IPS DF 4.7 (cell line): ENCODE data around the gene KMT2D.
"Not testable (repeated sequence)": the region's sequence is repeated elsewhere in the genome, so short reads cannot be mapped to it uniquely, and the experiment has no call there.

ENCODE experiments used
- DNase-seq: peaks from one replicate; pipeline ENCODE4 v3.0.0-alpha.2; 2013; ENCODE audit warnings: low spot score; ENCODE audit errors: extremely low read depth

KMT2D gene

GRCh38 chr12:49089821-49090773 lies 29.5 kb upstream of the KMT2D start:
- DNase-seq, result no peak

DNA sequence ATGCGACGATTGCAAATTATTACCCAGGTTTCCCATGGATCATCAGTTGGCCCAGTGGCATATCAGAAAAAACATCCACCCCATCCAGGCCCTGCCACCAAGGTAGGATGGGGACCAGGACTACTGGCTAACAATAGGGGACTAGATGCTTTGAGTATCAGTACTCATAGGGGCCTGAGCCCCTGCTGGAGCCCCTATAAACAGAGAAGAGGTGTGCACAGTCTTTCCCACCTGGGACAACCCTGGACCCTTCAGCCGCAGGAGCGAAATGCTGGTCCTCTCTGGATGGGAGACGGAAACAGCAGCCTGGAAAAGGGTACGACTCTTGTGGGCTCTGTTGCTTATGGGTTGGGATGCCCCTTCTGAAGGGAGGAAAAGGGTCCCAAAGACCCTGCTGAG lies 28.3 kb upstream of the KMT2D start:
- DNase-seq, result no peak

- DNase-seq, result no peak
These were observed 27.7 kb upstream of the KMT2D start for GRCh38 chr12:49088150-49088931.

GRCh38 chr12:49086116-49086515 lies 25.5 kb upstream of the KMT2D start:
- DNase-seq, result no peak

DNA sequence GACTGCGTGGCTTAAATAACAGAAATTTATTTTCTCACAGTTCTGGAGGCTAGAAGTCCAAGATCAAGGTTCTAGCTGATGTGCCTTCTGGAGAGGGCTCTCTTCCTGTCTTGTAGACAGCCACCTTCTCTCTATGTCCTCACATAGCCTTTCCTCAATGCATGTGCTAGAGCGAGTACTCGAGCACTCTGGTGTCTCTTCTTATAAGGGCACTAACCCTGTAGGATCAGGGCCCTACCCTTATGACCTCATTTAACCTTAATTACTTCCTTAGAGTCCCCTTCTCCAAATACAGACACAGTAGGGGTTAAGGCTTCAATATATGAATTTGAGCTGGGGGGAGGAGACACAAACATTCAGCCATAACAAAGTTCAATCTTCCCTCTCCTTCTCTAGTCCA lies 23.8 kb upstream of the KMT2D start:
- no peak for DNase-seq

DNA sequence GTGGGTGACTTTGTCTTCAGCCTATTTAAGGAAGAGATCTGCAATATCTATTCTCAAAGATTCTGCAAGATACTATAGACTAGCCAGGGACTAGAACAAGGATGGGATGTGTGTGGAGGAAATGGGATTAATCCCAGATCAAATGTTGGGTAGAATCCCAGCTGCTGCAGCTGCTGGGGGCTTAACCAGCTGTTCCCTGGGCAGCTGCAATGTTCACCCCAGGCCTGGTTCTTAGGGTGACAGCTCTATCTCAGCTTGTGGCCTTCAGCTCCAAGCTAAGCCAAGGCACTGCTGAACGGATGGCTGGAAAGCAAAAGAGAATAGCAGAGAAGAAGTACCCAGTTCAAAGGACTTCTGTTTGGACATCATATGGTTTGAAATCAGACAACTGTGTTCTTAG lies 19.2 kb upstream of the KMT2D start:
- no peak for DNase-seq

GRCh38 chr12:49070971-49071370 lies 10.4 kb upstream of the KMT2D start:
- DNase-seq, result no peak

DNA sequence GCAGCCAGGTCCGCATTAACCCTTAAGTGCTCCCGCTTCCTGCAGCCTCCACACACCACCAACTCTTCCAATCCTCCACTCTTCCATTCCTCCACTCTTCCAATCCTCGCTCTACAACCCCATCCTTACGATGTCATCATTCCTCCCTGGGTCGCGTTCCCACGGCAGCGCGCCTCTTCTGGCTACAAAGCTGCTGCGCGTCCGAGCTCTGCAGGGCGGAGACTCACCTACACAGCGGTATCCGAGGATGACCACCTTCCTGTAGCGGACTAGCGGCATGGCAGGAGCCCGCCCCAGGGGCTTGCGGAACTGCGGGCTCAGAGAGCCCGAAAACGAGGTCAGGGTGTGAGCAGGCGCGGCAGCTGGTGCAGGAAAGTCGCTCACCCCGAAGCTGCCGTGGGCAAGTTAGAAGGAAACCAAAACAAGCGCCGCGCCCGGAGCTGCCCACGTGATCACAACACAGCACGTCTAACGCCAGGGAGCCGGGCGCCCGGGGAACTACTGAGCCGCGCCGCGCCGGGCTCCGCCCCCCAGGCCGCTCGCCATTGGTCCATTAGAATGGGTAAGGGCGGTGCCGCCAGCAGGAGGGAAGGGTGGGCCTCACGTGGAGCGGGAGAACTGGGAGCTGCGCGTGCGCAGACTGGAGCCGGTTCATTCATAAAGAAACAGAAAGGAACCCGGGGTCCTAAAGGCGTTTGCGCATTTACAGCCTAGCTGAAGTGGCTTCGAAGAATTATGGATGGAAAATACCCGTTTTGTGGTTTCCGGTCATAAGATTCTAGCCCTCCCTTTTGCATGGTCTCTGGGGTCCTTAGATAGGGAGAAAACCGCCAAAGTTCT lies 9.1 kb upstream of the KMT2D start, which contains the start of gene RHEBL1:
RHEBL1 (minus strand) TSS at position 473 of the 840 bp plus-strand sequence; CDS start at position 279, 194 bp downstream.
- no peak for DNase-seq

GRCh38 chr12:49068879-49069506 lies 8.4 kb upstream of the KMT2D start:
- DNase-seq, result no peak

DNA sequence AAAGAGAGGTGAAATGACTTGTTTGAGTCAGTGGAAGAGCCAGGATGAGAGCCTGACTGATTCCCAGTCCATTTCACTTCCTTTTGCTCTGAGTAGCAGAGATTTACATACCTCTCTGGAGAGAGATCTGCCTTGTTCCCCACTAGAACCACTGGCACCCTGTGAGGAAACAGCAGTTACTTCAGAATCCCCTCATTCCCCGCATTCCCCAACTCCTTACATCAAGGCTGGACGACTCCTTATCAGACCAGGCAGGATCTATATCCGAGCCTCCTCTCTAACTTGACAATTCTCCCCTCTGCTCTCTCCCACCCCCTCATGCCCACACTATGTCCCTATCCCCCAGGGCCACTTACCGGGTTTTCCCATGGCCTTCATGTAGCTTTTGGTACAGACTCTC lies 5.5 kb upstream of the KMT2D start:
- no peak for DNase-seq

GRCh38 chr12:49064767-49065152 lies 4.2 kb upstream of the KMT2D start:
- DNase-seq, result no peak

- DNase-seq, result not testable (repeated sequence)
These were observed 1.3 kb upstream of the KMT2D start for GRCh38 chr12:49061916-49062315.

DNA sequence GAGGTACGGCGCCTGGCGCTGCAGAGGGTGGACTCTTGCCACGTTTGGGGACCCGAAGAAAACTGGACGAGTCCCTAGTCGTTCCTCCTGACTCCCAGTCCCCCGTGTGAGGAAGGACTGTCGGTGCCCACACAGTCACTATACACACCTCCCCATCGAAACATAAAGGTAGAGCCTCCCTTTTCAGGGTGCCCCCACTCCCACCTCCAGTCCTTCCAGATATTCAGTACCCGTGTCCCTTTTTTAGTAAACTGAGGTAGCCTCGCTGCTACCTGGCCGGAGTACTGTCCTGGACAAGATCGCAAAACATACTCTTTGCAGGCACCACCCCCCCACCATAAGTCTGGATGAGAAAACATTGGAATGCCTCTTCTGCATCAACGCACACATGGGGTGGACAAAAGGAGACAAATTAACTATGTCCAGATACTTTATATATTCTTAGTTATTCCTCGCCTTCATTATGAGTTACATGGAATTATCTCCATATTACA lies 610 bp upstream of the KMT2D start:
- DNase-seq, result no peak

DNA sequence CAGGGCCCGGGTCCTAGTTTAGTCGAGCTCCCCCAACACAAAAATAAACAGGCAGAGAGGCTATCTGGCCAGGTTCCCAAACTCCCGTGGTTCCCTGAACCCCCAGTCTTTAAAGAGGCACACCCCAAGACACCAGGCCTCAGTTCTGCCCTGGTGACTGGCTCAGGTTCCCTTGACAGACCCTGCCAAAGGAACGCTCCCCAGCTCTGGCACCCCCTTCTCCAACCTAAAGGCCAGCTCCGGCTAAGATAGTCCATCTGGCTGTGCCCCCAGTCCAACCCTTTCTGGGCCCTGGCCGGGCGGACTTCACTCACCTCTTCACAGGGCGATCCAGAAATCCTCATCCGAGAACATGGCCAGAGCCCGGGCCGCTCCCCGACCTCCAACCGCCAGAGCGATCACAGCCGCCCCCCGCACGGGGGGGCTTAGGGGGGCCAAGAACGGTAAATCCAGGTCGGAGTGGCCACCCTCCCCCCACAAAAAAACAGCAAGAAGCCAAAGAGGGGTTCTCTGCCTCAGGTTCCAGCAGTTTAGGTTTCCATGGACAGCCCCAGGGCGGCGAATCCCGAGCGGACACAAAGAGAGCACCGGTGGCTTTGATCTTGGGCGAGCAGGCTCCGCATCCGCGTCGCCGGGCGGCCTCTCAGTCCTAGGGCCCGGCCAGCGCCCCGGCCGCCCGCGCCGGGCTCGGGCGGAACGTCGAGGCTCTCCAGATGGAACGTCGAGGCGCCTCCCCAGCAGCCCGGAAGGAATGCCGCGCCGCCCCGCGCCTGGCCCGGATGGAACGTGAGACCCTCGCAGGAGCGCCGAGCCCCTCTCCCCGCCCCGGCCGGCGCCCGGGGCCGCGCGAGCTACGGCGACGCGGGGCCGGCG lies 1.1 kb downstream of the KMT2D start:
- DNase-seq, result no peak

GRCh38 chr12:49059045-49059298 lies 1.6 kb downstream of the KMT2D start:
- DNase-seq, result no peak

GRCh38 chr12:49058366-49059044 lies 2.1 kb downstream of the KMT2D start:
- no peak for DNase-seq

GRCh38 chr12:49057888-49058287 lies 2.7 kb downstream of the KMT2D start:
- DNase-seq, result no peak

DNA sequence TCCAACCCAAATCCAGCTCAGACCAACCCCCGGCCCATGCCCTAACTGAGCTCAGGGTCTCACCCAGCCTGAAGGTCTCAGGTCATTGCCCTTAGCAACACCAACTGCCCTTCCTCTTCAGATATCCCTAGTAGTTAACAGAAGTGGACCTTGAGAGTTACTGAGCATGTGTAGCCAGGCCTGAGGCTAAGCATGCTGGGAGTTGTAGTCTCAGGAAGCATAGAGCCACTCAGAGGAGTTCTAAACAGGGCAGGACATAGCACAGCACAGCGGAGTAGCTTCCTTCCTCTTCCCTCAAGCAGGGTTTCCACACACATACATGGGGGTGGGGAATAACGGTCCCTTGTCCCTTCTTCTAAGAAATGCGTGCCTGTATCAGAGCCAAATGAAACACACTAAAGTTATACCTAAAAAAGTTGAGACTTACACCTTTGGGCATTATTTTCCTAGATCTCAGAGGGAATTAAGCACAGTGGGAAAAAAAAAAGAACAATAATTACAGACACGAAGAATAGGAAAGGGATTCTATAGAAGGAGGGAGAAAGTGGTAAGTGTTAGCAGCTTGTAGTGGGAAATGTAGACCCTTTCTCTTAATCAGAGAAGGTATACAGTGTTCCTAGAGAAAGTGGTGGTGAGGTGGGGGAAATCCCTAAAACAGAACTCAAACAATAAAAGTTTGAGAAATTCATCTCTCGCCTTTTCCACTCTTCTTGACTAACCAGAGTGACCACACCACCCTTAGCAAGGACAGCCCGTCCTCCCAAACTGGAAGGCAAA lies 4.4 kb downstream of the KMT2D start:
- DNase-seq, result peak; percentile 36

DNA sequence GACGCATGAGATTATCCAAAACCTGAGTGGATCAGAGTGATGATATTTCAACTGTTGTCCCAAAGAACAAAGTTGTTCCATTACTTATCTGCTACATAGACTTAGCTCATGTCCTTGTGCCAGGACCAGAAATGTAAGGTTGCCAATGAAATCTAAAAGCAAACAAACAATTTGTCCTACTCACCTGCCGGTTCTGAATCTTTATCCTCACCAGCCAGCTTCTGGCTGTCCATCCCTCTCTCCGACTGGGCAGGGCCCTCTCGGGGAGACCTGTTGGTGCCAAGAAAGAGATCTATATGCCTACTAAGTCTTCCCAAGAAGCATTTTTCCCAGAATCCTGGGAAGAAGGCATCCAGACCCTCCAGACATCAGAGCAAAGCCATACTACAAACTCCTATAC lies 5.5 kb downstream of the KMT2D start:
- DNase-seq, result no peak
